ENCODE results near the gene COL17A1.

Gene COL17A1

DNA sequence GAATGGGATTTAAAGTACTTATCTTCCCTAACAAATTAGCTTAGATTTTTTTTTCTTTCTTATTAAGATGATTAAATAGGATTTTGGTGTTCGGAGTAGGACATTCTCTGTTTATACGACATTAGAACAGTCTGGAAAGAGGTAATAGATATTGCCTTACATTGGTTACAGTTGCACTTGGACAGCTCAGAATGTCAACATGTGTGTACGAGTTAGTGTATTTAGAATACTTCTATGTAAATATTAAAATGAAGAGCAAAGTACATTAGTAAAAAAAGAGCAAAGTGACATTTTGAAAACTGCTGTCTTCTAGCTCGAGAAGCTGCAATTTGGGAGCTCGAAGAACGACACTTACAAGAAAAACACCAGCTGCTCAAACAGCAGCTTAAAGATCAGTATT, 67.2 kb downstream of the COL17A1 start:
- H3K27ac ChIP-seq, result no peak overlapping the region
- TF ChIP-seq, protein P1, sequence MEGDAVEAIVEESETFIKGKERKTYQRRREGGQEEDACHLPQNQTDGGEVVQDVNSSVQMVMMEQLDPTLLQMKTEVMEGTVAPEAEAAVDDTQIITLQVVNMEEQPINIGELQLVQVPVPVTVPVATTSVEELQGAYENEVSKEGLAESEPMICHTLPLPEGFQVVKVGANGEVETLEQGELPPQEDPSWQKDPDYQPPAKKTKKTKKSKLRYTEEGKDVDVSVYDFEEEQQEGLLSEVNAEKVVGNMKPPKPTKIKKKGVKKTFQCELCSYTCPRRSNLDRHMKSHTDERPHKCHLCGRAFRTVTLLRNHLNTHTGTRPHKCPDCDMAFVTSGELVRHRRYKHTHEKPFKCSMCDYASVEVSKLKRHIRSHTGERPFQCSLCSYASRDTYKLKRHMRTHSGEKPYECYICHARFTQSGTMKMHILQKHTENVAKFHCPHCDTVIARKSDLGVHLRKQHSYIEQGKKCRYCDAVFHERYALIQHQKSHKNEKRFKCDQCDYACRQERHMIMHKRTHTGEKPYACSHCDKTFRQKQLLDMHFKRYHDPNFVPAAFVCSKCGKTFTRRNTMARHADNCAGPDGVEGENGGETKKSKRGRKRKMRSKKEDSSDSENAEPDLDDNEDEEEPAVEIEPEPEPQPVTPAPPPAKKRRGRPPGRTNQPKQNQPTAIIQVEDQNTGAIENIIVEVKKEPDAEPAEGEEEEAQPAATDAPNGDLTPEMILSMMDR (IDR thresholded peaks at IDR 0.05), result no peak
- TF ChIP-seq ZFX (IDR thresholded peaks at IDR 0.05; ENCODE audit: borderline replicate concordance), result no peak

DNA sequence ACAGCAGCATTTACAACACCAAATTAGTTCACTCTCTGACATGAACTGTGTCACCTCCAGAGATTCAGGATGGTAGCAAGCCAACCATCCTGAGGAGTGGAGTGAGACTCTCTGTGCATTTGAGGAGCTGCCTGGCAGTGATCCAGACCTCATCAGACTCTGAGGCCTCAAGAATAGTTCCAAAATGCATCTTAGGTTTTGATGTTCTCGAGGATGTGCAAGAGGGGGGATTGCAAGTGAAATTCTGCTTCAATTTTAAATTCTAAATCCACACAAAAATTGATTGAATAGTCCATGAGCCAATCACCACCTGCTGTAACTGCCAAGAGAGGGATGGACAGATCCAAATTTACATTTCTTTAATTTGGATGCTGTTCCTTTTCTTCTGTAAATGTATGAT, 69.0 kb downstream of the COL17A1 start:
- H3K27ac ChIP-seq, result no peak overlapping the region
- TF ChIP-seq ZFX (IDR thresholded peaks at IDR 0.05; ENCODE audit: borderline replicate concordance), result no peak
- TF ChIP-seq, protein P1 (IDR thresholded peaks at IDR 0.05), result no peak

DNA sequence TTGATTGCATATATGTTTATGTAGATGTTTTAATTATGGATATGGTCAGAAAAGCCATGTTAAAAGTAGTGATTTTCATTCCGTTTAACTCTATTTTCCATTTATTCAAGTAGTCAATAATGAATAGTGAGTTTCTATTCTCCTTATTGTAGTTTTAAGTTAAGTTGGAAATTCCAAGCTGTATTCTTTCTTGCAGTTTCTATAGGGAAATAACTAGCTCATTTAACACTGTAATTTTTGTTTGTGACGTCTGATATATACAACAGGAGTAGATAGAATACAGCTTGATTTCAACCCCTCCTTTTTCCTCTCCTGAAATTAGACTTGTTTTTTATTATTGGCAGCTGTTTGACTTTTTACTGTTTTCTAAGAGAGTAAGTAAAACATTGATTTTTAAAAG, 71.5 kb downstream of the COL17A1 start:
- TF ChIP-seq, protein P1 (IDR thresholded peaks at IDR 0.05), result no peak
- no peak for TF ChIP-seq ZFX (IDR thresholded peaks at IDR 0.05; ENCODE audit: borderline replicate concordance)
- no peak overlapping the region for H3K27ac ChIP-seq

DNA sequence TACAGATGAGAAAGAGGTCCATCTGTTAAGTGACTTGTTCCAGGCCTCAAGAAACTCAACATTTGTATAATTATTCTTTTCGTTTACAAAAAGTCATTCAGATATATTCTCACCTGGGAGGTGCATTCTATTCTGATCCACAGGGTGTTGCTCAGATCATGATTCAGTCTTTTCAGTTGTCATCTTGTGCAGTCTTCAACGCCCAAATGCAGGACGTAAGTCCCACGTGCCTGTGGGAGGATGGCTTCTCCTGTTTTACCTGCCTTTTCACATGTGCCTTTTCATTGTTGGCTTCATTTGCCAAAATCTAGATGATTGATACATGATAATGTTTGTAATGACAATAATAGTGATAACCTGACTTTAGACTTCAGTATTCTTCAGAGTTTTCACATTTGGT, 72.2 kb downstream of the COL17A1 start:
- H3K27ac ChIP-seq, result no peak overlapping the region
- TF ChIP-seq, protein P1 (IDR thresholded peaks at IDR 0.05), result no peak
- TF ChIP-seq ZFX (IDR thresholded peaks at IDR 0.05; ENCODE audit: borderline replicate concordance), result no peak

GRCh38 chr10:104011904-104012303, 73.8 kb downstream of the COL17A1 start:
- TF ChIP-seq, protein P1 (IDR thresholded peaks at IDR 0.05), result no peak
- H3K27ac ChIP-seq, result no peak overlapping the region

DNA sequence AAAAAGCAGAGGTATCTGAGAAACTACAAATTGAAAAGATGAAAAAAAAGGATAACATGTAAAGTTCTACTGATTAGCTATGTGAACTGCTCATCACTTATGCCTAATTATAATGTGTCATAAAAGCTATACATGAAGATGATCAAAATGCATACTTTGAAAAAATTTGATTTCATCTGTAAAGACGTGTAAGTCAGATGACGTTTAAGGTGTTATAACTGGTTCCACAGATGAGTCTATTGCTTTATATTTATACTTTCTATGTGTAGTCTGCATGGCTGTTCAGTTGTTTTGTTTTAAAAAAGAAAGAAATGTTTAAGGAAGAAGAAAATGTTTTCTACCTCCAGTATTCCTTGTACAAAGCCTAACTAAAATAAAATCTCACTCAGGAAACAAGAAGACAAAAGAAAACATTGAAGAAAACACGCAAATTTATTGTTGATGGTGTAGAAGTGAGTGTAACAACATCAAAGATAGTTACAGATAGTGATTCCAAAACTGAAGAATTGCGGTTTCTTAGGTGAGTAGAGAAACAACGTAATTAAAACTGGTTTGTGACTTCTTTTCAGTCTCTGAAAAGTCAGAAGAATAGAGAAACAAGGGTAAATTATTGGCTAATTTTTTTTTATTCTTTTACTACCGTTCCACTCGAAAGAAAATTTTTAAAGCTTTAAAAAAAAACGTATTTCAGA, 80.4 kb downstream of the COL17A1 start:
- no peak overlapping the region for H3K27ac ChIP-seq
- no peak for TF ChIP-seq ZFX (IDR thresholded peaks at IDR 0.05; ENCODE audit: borderline replicate concordance)
- TF ChIP-seq, protein P1 (IDR thresholded peaks at IDR 0.05), result no peak

- H3K27ac ChIP-seq, result no peak overlapping the region
- no peak for TF ChIP-seq ZFX (IDR thresholded peaks at IDR 0.05; ENCODE audit: borderline replicate concordance)
- TF ChIP-seq, protein P1 (IDR thresholded peaks at IDR 0.05), result no peak
These were observed 82.8 kb downstream of the COL17A1 start for GRCh38 chr10:104002911-104003310.
